Stimulated activated CD8-positive, alpha-beta memory T cell treated with anti-CD3 and anti-CD28 coated beads, Interleukin-15, amount 100 ng/mL, for 48 hours (primary cell): ENCODE data around the gene SSC4D.
"Not testable (repeated sequence)": the region's sequence is repeated elsewhere in the genome, so short reads cannot be mapped to it uniquely, and the experiment has no call there.

Experiments
- DNase-seq, 2 donors: peaks; one replicate each; pipeline ENCODE4 v3.0.0-alpha.2; 2020; ENCODE audit warnings: low read depth in 2 of 2

Gene SSC4D

GRCh38 chr7:76383089-76383944, 26.2 kb downstream of the SSC4D start:
- no peak for DNase-seq

- no peak for DNase-seq
Observed at GRCh38 chr7:76381814-76382213, 27.7 kb downstream of the SSC4D start.

- DNase-seq: no peak
Observed at GRCh38 chr7:76380623-76380966, 28.9 kb downstream of the SSC4D start.

- no peak for DNase-seq
Observed at GRCh38 chr7:76377186-76377918, 32.1 kb downstream of the SSC4D start.

GRCh38 chr7:76375251-76375650, 34.2 kb downstream of the SSC4D start:
- no peak for DNase-seq

GRCh38 chr7:76372984-76373833, 36.3 kb downstream of the SSC4D start:
- no peak for DNase-seq

GRCh38 chr7:76371396-76371795, 38.1 kb downstream of the SSC4D start:
- DNase-seq: no peak

- DNase-seq: no peak
Observed at GRCh38 chr7:76369018-76369417, 40.5 kb downstream of the SSC4D start.

- no peak for DNase-seq
Observed at GRCh38 chr7:76368190-76368589, 41.3 kb downstream of the SSC4D start.

- DNase-seq: no peak
Observed at GRCh38 chr7:76364198-76364584, 45.3 kb downstream of the SSC4D start.

GRCh38 chr7:76363754-76364153, 45.7 kb downstream of the SSC4D start:
- DNase-seq: not testable (repeated sequence)

- DNase-seq: no peak
Observed at GRCh38 chr7:76359978-76360638, 49.4 kb downstream of the SSC4D start.

GRCh38 chr7:76359111-76359977, 50.2 kb downstream of the SSC4D start:
- peak; percentile 86 to 93 for DNase-seq

- peak; percentile 77 to 80 for DNase-seq
Observed at GRCh38 chr7:76358481-76359110, 50.9 kb downstream of the SSC4D start, which contains the start of gene YWHAG. TSS of gene YWHAG (minus strand) at chr7:76358991. CDS start at chr7:76358808, 183 bp downstream.

GRCh38 chr7:76358011-76358480, 51.5 kb downstream of the SSC4D start:
- DNase-seq: peak; percentile 20 to 30

GRCh38 chr7:76357475-76358010, 52.0 kb downstream of the SSC4D start:
- DNase-seq: no peak

- no peak for DNase-seq
Observed at GRCh38 chr7:76356823-76357222, 52.7 kb downstream of the SSC4D start.

GRCh38 chr7:76356115-76356514, 53.4 kb downstream of the SSC4D start:
- DNase-seq: no peak

- DNase-seq: no peak
Observed at GRCh38 chr7:76354981-76355730, 54.3 kb downstream of the SSC4D start.
